ENCODE results near the gene CRYGC.

- no peak for TF ChIP-seq EP300 (IDR thresholded peaks at IDR 0.05)
- TF ChIP-seq CTCF (IDR thresholded peaks at IDR 0.05) = no peak
Observed at GRCh38 chr2:208135794-208136715, 6.4 kb upstream of the CRYGC start.

Data from tibial nerve (tissue), 4 donors.